Measurements from ENCODE around the gene GNB1L.

Gene GNB1L

GRCh38 chr22:19749876-19750275 is 104.8 kb downstream of the GNB1L start:
- H3K27me3 ChIP-seq (ENCODE audit: control insufficient read depth in 5 of 5, insufficient read depth in 4 of 5, low read length in 5 of 5), result peaks cover 13 to 46% (median 38%) of the 10 kb centered on the region in 5 donors
- no peak overlapping the region for H3K4me3 ChIP-seq (ENCODE audit: low read depth in 1 of 5, low read length in 5 of 5)

GRCh38 chr22:19748991-19749664 is 105.5 kb downstream of the GNB1L start:
- no peak overlapping the region for H3K27ac ChIP-seq (ENCODE audit: low read depth, low read length)
- H3K9ac ChIP-seq (ENCODE audit: low read length in 5 of 5), result no peak overlapping the region
- H3K36me3 ChIP-seq (ENCODE audit: control insufficient read depth in 5 of 5, insufficient read depth in 5 of 5, low read length in 5 of 5), result no peaks in the 10 kb centered on the region
- H3K27me3 ChIP-seq (ENCODE audit: control insufficient read depth in 5 of 5, insufficient read depth in 4 of 5, low read length in 5 of 5), result peaks cover 11 to 38% (median 31%) of the 10 kb centered on the region in 5 donors
- peaks cover 0 to 13% (median 7%) of the 10 kb centered on the region in 5 donors for H3K4me1 ChIP-seq (ENCODE audit: control insufficient read depth in 5 of 5, insufficient read depth in 5 of 5, low read length in 5 of 5)
- H3K4me3 ChIP-seq (ENCODE audit: low read depth in 1 of 5, low read length in 5 of 5), result no peak overlapping the region
- peaks cover 0 to 3% (median 0%) of the 10 kb centered on the region in 5 donors for H3K9me3 ChIP-seq (ENCODE audit: control insufficient read depth in 5 of 5, low read length in 5 of 5)

More at GRCh38 chr22:19749876-19750275, 104.8 kb downstream of the GNB1L start:
- Histone ChIP-seq H3K9ac (ENCODE audit: low read length in 5 of 5) (no peak overlapping the region), H3K4me1 (ENCODE audit: control insufficient read depth in 5 of 5, insufficient read depth in 5 of 5, low read length in 5 of 5) (peaks cover 0 to 13% (median 7%) of the 10 kb centered on the region in 5 donors), H3K36me3 (ENCODE audit: control insufficient read depth in 5 of 5, insufficient read depth in 5 of 5, low read length in 5 of 5) (no peaks in the 10 kb centered on the region), H3K27ac (ENCODE audit: low read depth, low read length) (no peak overlapping the region), H3K9me3 (ENCODE audit: control insufficient read depth in 5 of 5, low read length in 5 of 5) (peaks cover 0 to 3% (median 0%) of the 10 kb centered on the region in 5 donors)

- Histone ChIP-seq H3K4me3 (ENCODE audit: low read depth in 1 of 5, low read length in 5 of 5) (no peak overlapping the region), H3K4me1 (ENCODE audit: control insufficient read depth in 5 of 5, insufficient read depth in 5 of 5, low read length in 5 of 5) (peaks cover 0 to 13% (median 7%) of the 10 kb centered on the region in 5 donors), H3K36me3 (ENCODE audit: control insufficient read depth in 5 of 5, insufficient read depth in 5 of 5, low read length in 5 of 5) (no peaks in the 10 kb centered on the region), H3K9ac (ENCODE audit: low read length in 5 of 5) (no peak overlapping the region), H3K27ac (ENCODE audit: low read depth, low read length) (no peak overlapping the region), H3K27me3 (ENCODE audit: control insufficient read depth in 5 of 5, insufficient read depth in 4 of 5, low read length in 5 of 5) (peaks cover 11 to 32% (median 21%) of the 10 kb centered on the region in 5 donors), H3K9me3 (ENCODE audit: control insufficient read depth in 5 of 5, low read length in 5 of 5) (peaks cover 0 to 3% (median 0%) of the 10 kb centered on the region in 5 donors)
Measured at GRCh38 chr22:19748139-19748538, 106.5 kb downstream of the GNB1L start.

GRCh38 chr22:19747551-19747950 is 107.1 kb downstream of the GNB1L start:
- no peaks in the 10 kb centered on the region for H3K9me3 ChIP-seq (ENCODE audit: control insufficient read depth in 5 of 5, low read length in 5 of 5)
- no peak overlapping the region for H3K9ac ChIP-seq (ENCODE audit: low read length in 5 of 5)
- H3K27ac ChIP-seq (ENCODE audit: low read depth, low read length), result no peak overlapping the region
- H3K4me1 ChIP-seq (ENCODE audit: control insufficient read depth in 5 of 5, insufficient read depth in 5 of 5, low read length in 5 of 5), result peaks cover 0 to 13% (median 7%) of the 10 kb centered on the region in 5 donors
- H3K27me3 ChIP-seq (ENCODE audit: control insufficient read depth in 5 of 5, insufficient read depth in 4 of 5, low read length in 5 of 5), result peaks cover 11 to 32% (median 18%) of the 10 kb centered on the region in 5 donors
- no peaks in the 10 kb centered on the region for H3K36me3 ChIP-seq (ENCODE audit: control insufficient read depth in 5 of 5, insufficient read depth in 5 of 5, low read length in 5 of 5)
- H3K4me3 ChIP-seq (ENCODE audit: low read depth in 1 of 5, low read length in 5 of 5), result no peak overlapping the region

GRCh38 chr22:19746726-19747125 is 107.9 kb downstream of the GNB1L start:
- Histone ChIP-seq H3K4me1 (ENCODE audit: control insufficient read depth in 5 of 5, insufficient read depth in 5 of 5, low read length in 5 of 5) (peaks cover 0 to 13% (median 7%) of the 10 kb centered on the region in 5 donors), H3K4me3 (ENCODE audit: low read depth in 1 of 5, low read length in 5 of 5) (no peak overlapping the region), H3K9me3 (ENCODE audit: control insufficient read depth in 5 of 5, low read length in 5 of 5) (no peaks in the 10 kb centered on the region), H3K36me3 (ENCODE audit: control insufficient read depth in 5 of 5, insufficient read depth in 5 of 5, low read length in 5 of 5) (no peaks in the 10 kb centered on the region), H3K27ac (ENCODE audit: low read depth, low read length) (no peak overlapping the region), H3K9ac (ENCODE audit: low read length in 5 of 5) (no peak overlapping the region), H3K27me3 (ENCODE audit: control insufficient read depth in 5 of 5, insufficient read depth in 4 of 5, low read length in 5 of 5) (peaks cover 11 to 25% (median 14%) of the 10 kb centered on the region in 5 donors)

GRCh38 chr22:19745155-19746101 is 109.2 kb downstream of the GNB1L start:
- peaks cover 3 to 14% (median 6%) of the 10 kb centered on the region in 5 donors for H3K27me3 ChIP-seq (ENCODE audit: control insufficient read depth in 5 of 5, insufficient read depth in 4 of 5, low read length in 5 of 5)
- H3K27ac ChIP-seq (ENCODE audit: low read depth, low read length), result no peak overlapping the region
- H3K4me3 ChIP-seq (ENCODE audit: low read depth in 1 of 5, low read length in 5 of 5), result no peak overlapping the region
- H3K36me3 ChIP-seq (ENCODE audit: control insufficient read depth in 5 of 5, insufficient read depth in 5 of 5, low read length in 5 of 5), result no peaks in the 10 kb centered on the region
- H3K9me3 ChIP-seq (ENCODE audit: control insufficient read depth in 5 of 5, low read length in 5 of 5), result no peaks in the 10 kb centered on the region
- peaks cover 0 to 13% (median 7%) of the 10 kb centered on the region in 5 donors for H3K4me1 ChIP-seq (ENCODE audit: control insufficient read depth in 5 of 5, insufficient read depth in 5 of 5, low read length in 5 of 5)
- H3K9ac ChIP-seq (ENCODE audit: low read length in 5 of 5), result no peak overlapping the region

- Histone ChIP-seq H3K4me3 (ENCODE audit: low read depth in 1 of 5, low read length in 5 of 5) (no peak overlapping the region), H3K27me3 (ENCODE audit: control insufficient read depth in 5 of 5, insufficient read depth in 4 of 5, low read length in 5 of 5) (peaks cover 0 to 6% (median 5%) of the 10 kb centered on the region in 5 donors), H3K4me1 (ENCODE audit: control insufficient read depth in 5 of 5, insufficient read depth in 5 of 5, low read length in 5 of 5) (peaks cover 0 to 13% (median 7%) of the 10 kb centered on the region in 5 donors), H3K36me3 (ENCODE audit: control insufficient read depth in 5 of 5, insufficient read depth in 5 of 5, low read length in 5 of 5) (no peaks in the 10 kb centered on the region), H3K9me3 (ENCODE audit: control insufficient read depth in 5 of 5, low read length in 5 of 5) (no peaks in the 10 kb centered on the region), H3K27ac (ENCODE audit: low read depth, low read length) (no peak overlapping the region), H3K9ac (ENCODE audit: low read length in 5 of 5) (no peak overlapping the region)
Measured at GRCh38 chr22:19744350-19745006, 110.2 kb downstream of the GNB1L start.

- Histone ChIP-seq H3K4me1 (ENCODE audit: control insufficient read depth in 5 of 5, insufficient read depth in 5 of 5, low read length in 5 of 5) (peaks cover 0 to 13% (median 7%) of the 10 kb centered on the region in 5 donors), H3K27me3 (ENCODE audit: control insufficient read depth in 5 of 5, insufficient read depth in 4 of 5, low read length in 5 of 5) (peaks cover 5 to 8% (median 8%) of the 10 kb centered on the region in 5 donors), H3K4me3 (ENCODE audit: low read depth in 1 of 5, low read length in 5 of 5) (no peak overlapping the region)
Measured at GRCh38 chr22:19743651-19744050, 111.0 kb downstream of the GNB1L start.

GRCh38 chr22:19743081-19743480 is 111.6 kb downstream of the GNB1L start:
- H3K27ac ChIP-seq (ENCODE audit: low read depth, low read length), result no peak overlapping the region
- H3K27me3 ChIP-seq (ENCODE audit: control insufficient read depth in 5 of 5, insufficient read depth in 4 of 5, low read length in 5 of 5), result peaks cover 3 to 13% (median 7%) of the 10 kb centered on the region in 5 donors
- H3K4me1 ChIP-seq (ENCODE audit: control insufficient read depth in 5 of 5, insufficient read depth in 5 of 5, low read length in 5 of 5), result peaks cover 0 to 15% (median 9%) of the 10 kb centered on the region in 5 donors
- no peaks in the 10 kb centered on the region for H3K9me3 ChIP-seq (ENCODE audit: control insufficient read depth in 5 of 5, low read length in 5 of 5)
- H3K9ac ChIP-seq (ENCODE audit: low read length in 5 of 5), result no peak overlapping the region
- H3K4me3 ChIP-seq (ENCODE audit: low read depth in 1 of 5, low read length in 5 of 5), result no peak overlapping the region
- H3K36me3 ChIP-seq (ENCODE audit: control insufficient read depth in 5 of 5, insufficient read depth in 5 of 5, low read length in 5 of 5), result no peaks in the 10 kb centered on the region

More at GRCh38 chr22:19743651-19744050, 111.0 kb downstream of the GNB1L start:
- H3K9ac ChIP-seq (ENCODE audit: low read length in 5 of 5), result no peak overlapping the region
- no peaks in the 10 kb centered on the region for H3K9me3 ChIP-seq (ENCODE audit: control insufficient read depth in 5 of 5, low read length in 5 of 5)
- H3K36me3 ChIP-seq (ENCODE audit: control insufficient read depth in 5 of 5, insufficient read depth in 5 of 5, low read length in 5 of 5), result no peaks in the 10 kb centered on the region
- no peak overlapping the region for H3K27ac ChIP-seq (ENCODE audit: low read depth, low read length)

All from subcutaneous abdominal adipose tissue (tissue), 5 donors.